Psoas muscle (tissue), 8 donors: ENCODE data around the gene EREG. TPM values are rescaled to one million over a fixed set of nuclear protein-coding genes. Genes with fewer than 3 reads are reported as not detected.

Source experiments
- ATAC-seq, 4 donors: fragments of 200-7000 bp; cut with Tn5 transposase; one replicate each; pipeline ENCODE4 v1.9.1; 2020; ENCODE audit warnings: moderate library complexity in 3 of 4, mild to moderate bottlenecking in 2 of 4
- DNase-seq, 2 donors: peaks; one replicate each; pipeline ENCODE4 v3.0.0-alpha.2; 2020
- H3K27ac ChIP-seq: fragments of 200-600 bp; one replicate; pipeline ENCODE4 v1.8.0; 2022
- H3K27me3 ChIP-seq, 3 donors: fragments of 200-600 bp in 1 of 3; one replicate each; pipeline versions ENCODE4 v1.6.1 to v1.8.0; 2013 to 2022; ENCODE audit warnings: low read length in 2 of 3, mild to moderate bottlenecking in 2 of 3, moderate library complexity in 1 of 3; ENCODE audit not compliant: insufficient read depth in 3 of 3
- H3K36me3 ChIP-seq, 2 donors: fragments of 200-600 bp in 1 of 2; one replicate each; pipeline versions ENCODE4 v1.6.1 to v1.8.0; 2013 to 2022; ENCODE audit warnings: low read depth in 1 of 2, mild to moderate bottlenecking in 1 of 2, moderate library complexity in 1 of 2; ENCODE audit not compliant: insufficient read depth in 1 of 2
- H3K4me1 ChIP-seq: fragments of 200-600 bp; one replicate; pipeline ENCODE4 v1.8.0; 2022
- H3K4me3 ChIP-seq: fragments of 200-600 bp; one replicate; pipeline ENCODE4 v1.8.0; 2022; ENCODE audit warnings: mild to moderate bottlenecking
- H3K9me3 ChIP-seq: fragments of 200-600 bp; one replicate; pipeline ENCODE4 v1.8.0; 2022
- WGBS, 3 donors: extraction: QIAGEN DNeasy Blood & Tissue Kit; methylation state at CpG; one replicate each; pipeline versions ENCODE4 v1.1.6 to v1.1.7; 2013; 5-methylcytosine and 5-hydroxymethylcytosine counted together
- intact Hi-C, 2 donors: fragments of 100-400 bp; cut with DNase I; formaldehyde crosslinking; loops; one replicate each; pipeline versions ENCODE4 v1.11.0 to v1.14.2; 2022
- polyA plus RNA-seq, 3 donors: library from polyadenylated mRNA; stranded (reverse); fragments of 200-250 nt; gene quantifications; one replicate each; pipeline ENCODE4 v1.2.3, GENCODE V29; 2013
- total RNA-seq, 4 donors: library from RNA; stranded (reverse); fragmentation: NEBNext Ultra II Directional in 2 of 4; extraction: Animal tissue kit (Norgen Biotek cat#: 25700) in 2 of 4; gene quantifications; one replicate each; pipeline versions ENCODE4 v1.2.1 to v1.2.4, GENCODE V29; 2021 to 2023
- TF ChIP-seq, protein P1 (sequence below): fragments of 200-600 bp; IDR thresholded peaks from one replicate; pipeline ENCODE4 v1.8.0; 2022; ENCODE audit warnings: antibody characterized with exemption
- donor health status: healthy with polysubstance abuse.
- donor health status: DM: no; HTN: no; CAD: no; lungs with moderate emphysema.
- donor health status: Bipolar disorder and iron deficiency.
- donor health status: healthy.
- donor health status: DM: yes; HTN: yes; CAD: no.
- donor health status: DM: no; HTN: no; CAD: no.
- donor health status: DM: no; HTN: no; CAD: no.
- donor health status: DM: yes; HTN: yes; CAD: no.

EREG gene
- total and polyA plus RNA-seq, 7 donors = 0.03 to 0.20 TPM; not detected in 5

DNA sequence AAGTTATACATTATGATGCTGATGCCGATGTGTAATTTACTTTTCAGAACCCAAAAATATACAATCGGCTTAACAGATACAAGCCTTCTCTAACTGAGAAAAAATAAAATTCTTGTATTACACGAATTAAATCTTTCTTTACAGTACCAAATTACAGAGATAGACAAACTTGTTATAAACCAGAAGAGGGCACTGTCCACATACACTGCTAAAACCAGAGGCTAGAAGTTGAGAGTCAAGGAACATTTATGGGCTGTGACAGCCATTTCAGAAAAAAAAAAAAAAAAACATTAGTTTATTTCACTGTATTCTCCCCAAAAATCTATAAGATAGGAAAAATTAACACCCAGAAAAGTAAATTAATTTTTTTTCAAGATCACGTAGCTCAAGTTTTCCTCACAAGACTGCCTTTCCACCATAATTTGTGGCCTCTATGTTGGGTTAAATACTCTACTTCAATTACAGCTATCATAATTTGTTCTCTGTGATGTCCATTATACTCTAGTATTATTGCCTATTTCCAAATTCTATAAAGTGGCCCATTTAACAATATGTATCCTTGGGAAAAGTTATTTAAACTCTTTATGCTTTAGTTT is 12.0 kb downstream of the EREG start:
- intact Hi-C loops = loop anchor here (5.0 to 10.0 kb wide), 3 partner anchors 155 to 300 kb away; no protein-coding TSS in a partner anchor
- no peaks in the 10 kb centered on the region for H3K27me3 ChIP-seq
- H3K4me3 ChIP-seq = no peak overlapping the region
- no peaks in the 10 kb centered on the region for H3K4me1 ChIP-seq
- ATAC-seq (peak in 2 of 4 donors; percentile 58 to 62), DNase-seq (no peak)
- no peaks in the 10 kb centered on the region for H3K9me3 ChIP-seq
- H3K36me3 ChIP-seq = no peaks in the 10 kb centered on the region
- no peak overlapping the region for H3K27ac ChIP-seq
- TF ChIP-seq, protein P1, sequence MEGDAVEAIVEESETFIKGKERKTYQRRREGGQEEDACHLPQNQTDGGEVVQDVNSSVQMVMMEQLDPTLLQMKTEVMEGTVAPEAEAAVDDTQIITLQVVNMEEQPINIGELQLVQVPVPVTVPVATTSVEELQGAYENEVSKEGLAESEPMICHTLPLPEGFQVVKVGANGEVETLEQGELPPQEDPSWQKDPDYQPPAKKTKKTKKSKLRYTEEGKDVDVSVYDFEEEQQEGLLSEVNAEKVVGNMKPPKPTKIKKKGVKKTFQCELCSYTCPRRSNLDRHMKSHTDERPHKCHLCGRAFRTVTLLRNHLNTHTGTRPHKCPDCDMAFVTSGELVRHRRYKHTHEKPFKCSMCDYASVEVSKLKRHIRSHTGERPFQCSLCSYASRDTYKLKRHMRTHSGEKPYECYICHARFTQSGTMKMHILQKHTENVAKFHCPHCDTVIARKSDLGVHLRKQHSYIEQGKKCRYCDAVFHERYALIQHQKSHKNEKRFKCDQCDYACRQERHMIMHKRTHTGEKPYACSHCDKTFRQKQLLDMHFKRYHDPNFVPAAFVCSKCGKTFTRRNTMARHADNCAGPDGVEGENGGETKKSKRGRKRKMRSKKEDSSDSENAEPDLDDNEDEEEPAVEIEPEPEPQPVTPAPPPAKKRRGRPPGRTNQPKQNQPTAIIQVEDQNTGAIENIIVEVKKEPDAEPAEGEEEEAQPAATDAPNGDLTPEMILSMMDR = peak; percentile 41
- WGBS, 3 donors = 48 to 51% (median 51%) methylated on average over 4 of the region's 4 CpGs

DNA sequence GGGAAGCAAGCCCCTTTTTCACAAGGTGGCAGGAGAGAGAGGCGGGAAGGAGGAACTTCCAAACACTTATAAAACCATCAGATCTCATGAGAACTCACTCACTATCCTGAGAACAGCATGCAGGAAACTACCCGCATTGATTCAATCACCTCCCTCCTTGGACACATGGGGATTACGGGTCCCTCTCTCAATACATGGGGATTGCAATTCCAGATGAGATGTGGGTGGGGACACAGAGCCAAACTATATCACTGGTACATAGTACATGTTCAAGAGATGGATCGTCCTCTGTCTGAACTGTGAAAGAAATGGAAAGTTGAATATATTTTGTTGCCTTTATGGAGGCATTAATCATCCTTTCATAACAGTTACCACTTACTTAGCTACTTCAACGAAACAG is 12.8 kb downstream of the EREG start:
- 58 to 76% (median 62%) methylated on average over 5 of the region's 5 CpGs for WGBS, 3 donors
- no peaks in the 10 kb centered on the region for H3K9me3 ChIP-seq
- no peak for ATAC-seq
- H3K36me3 ChIP-seq = no peaks in the 10 kb centered on the region
- intact Hi-C loops = loop anchor here (5.0 to 10.0 kb wide), 3 partner anchors 155 to 300 kb away; no protein-coding TSS in a partner anchor
- H3K27ac ChIP-seq = no peak overlapping the region
- no peaks in the 10 kb centered on the region for H3K27me3 ChIP-seq
- TF ChIP-seq, protein P1 = no peak
- no peak for DNase-seq
- H3K4me3 ChIP-seq = no peak overlapping the region
- H3K4me1 ChIP-seq = no peaks in the 10 kb centered on the region

DNA sequence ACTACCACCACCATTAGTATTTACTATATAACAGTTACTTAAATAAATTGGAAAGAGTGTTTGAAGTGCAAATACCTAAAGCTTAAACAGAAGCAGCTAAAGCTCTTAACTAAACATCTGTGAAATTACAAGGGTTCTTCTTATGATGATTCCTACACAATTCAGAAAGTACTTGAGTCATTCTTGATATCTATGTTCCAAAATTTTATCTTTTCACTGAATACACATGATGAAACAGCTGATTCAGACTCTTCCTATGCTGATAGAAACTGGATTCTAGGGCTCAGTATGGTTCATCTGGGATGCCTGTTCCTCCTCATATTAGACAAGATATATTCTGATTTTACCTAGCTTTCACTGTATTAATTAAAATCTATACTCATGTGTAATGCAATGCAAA is 13.6 kb downstream of the EREG start:
- Histone ChIP-seq H3K4me1 (no peaks in the 10 kb centered on the region), H3K36me3 (no peaks in the 10 kb centered on the region), H3K27ac (no peak overlapping the region), H3K4me3 (no peak overlapping the region), H3K9me3 (no peaks in the 10 kb centered on the region), H3K27me3 (no peaks in the 10 kb centered on the region)
- intact Hi-C loops = loop anchor here (5.0 to 10.0 kb wide), 3 partner anchors 154 to 299 kb away; no protein-coding TSS in a partner anchor
- no peak for ATAC-seq
- no peak for DNase-seq
- TF ChIP-seq, protein P1 = no peak

DNA sequence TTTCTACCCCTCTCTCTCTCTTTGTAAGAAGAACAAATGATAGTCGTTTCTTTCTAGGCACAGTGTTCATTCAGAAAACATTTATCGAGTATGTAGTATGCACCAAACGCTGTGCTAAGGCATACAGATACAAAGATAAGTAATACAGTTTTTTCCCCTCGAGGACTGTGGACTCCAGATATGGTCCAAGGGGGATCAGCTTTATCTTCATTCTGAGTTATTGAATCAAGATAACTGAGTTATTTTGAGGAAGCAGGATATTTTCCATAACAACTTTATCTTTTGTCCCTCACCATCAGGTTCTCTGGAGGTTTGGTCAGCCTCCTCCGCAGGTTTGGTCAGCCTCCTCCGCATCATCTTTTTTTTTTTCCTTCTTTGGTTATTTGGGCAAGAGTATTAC is 15.0 kb downstream of the EREG start:
- intact Hi-C loops = loop anchor here (5.0 to 10.0 kb wide), 3 partner anchors 152 to 297 kb away; no protein-coding TSS in a partner anchor

More for the DNA sequence above, 15.0 kb downstream of the EREG start:
- Histone ChIP-seq H3K4me3 (no peak overlapping the region), H3K27me3 (no peaks in the 10 kb centered on the region), H3K36me3 (no peaks in the 10 kb centered on the region), H3K4me1 (no peaks in the 10 kb centered on the region), H3K9me3 (no peaks in the 10 kb centered on the region), H3K27ac (no peak overlapping the region)
- TF ChIP-seq, protein P1 = no peak
- WGBS, 3 donors = 82 to 91% (median 87%) methylated on average over 6 of the region's 6 CpGs
- DNase-seq (no peak), ATAC-seq (no peak)
